ENCODE results near the gene KLC1. TPM values are rescaled to one million over a fixed set of nuclear protein-coding genes. Genes with fewer than 3 reads are reported as not detected.

Gene KLC1
- total RNA-seq, 4 donors from 2014 or later, result 236 to 340 (median 281) TPM

DNA sequence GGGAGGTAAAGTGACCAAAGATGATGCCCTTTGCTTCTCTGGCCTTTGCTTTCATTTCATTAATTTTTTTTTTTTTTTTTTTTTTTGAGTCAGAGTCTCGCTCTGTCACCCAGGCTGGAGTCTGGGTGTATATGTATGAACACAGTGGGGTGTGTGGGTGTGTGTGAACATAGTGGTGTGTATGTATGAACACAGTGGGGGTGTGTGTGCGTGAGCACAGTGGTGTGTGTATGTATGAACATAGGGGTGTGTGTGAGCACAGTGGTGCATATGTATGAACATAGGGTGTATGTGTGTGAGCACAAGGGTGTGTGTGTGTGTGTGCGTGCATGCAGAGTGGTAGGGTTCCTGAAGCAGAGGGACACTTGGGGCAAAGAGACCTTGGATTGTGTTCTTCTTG lies 9.6 kb downstream of the KLC1 start:
- Histone ChIP-seq H3K36me3 (no peaks in the 10 kb centered on the region), H3K4me1 (peaks cover 13 to 35% of the 10 kb centered on the region in 2 donors), H3K27ac (no peak overlapping the region), H3K4me3 (replicated peaks in 1 of 3) (no peak overlapping the region), H3K27me3 (no peaks in the 10 kb centered on the region), H3K9me3 (no peaks in the 10 kb centered on the region)
- intact Hi-C loops (cut with DNase I), result no loop called here
- 87 to 91% methylated on average over 3 of the region's 3 CpGs for WGBS, 2 donors
- DNase-seq, result no peak
- TF ChIP-seq, protein P1, sequence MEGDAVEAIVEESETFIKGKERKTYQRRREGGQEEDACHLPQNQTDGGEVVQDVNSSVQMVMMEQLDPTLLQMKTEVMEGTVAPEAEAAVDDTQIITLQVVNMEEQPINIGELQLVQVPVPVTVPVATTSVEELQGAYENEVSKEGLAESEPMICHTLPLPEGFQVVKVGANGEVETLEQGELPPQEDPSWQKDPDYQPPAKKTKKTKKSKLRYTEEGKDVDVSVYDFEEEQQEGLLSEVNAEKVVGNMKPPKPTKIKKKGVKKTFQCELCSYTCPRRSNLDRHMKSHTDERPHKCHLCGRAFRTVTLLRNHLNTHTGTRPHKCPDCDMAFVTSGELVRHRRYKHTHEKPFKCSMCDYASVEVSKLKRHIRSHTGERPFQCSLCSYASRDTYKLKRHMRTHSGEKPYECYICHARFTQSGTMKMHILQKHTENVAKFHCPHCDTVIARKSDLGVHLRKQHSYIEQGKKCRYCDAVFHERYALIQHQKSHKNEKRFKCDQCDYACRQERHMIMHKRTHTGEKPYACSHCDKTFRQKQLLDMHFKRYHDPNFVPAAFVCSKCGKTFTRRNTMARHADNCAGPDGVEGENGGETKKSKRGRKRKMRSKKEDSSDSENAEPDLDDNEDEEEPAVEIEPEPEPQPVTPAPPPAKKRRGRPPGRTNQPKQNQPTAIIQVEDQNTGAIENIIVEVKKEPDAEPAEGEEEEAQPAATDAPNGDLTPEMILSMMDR (IDR thresholded peaks at IDR 0.05), result no peak
- no peak for TF ChIP-seq POLR2A (IDR thresholded peaks at IDR 0.05)

- intact Hi-C loops (cut with DNase I), result no loop called here
- H3K9me3 ChIP-seq, result no peaks in the 10 kb centered on the region
- DNase-seq, result no peak
- H3K4me1 ChIP-seq, result peaks cover 17 to 22% of the 10 kb centered on the region in 2 donors
- WGBS, 2 donors, result 95 to 99% methylated on average over 4 of the region's 4 CpGs
- H3K4me3 ChIP-seq (replicated peaks in 1 of 3), result no peak overlapping the region
- no peak overlapping the region for H3K27ac ChIP-seq
- no peaks in the 10 kb centered on the region for H3K27me3 ChIP-seq
- TF ChIP-seq, protein P1 (IDR thresholded peaks at IDR 0.05), result no peak
- TF ChIP-seq POLR2A (IDR thresholded peaks at IDR 0.05), result no peak
- no peaks in the 10 kb centered on the region for H3K36me3 ChIP-seq
Measured at GRCh38 chr14:103641161-103641560, 12.2 kb downstream of the KLC1 start.

GRCh38 chr14:103646189-103646588 lies 17.2 kb downstream of the KLC1 start:
- Histone ChIP-seq H3K27me3 (no peaks in the 10 kb centered on the region), H3K4me3 (replicated peaks in 1 of 3) (no peak overlapping the region), H3K4me1 (peaks cover 9 to 19% of the 10 kb centered on the region in 2 donors), H3K27ac (no peak overlapping the region), H3K36me3 (no peaks in the 10 kb centered on the region), H3K9me3 (no peaks in the 10 kb centered on the region)
- WGBS, 2 donors, result 38 to 60% methylated on average over 3 of the region's 3 CpGs
- TF ChIP-seq, protein P1 (IDR thresholded peaks at IDR 0.05), result no peak
- no peak for TF ChIP-seq POLR2A (IDR thresholded peaks at IDR 0.05)
- peak; percentile 55 to 74 for DNase-seq
- intact Hi-C loops (cut with DNase I), result no loop called here

- 95 to 97% methylated on average over 3 of the region's 3 CpGs for WGBS, 2 donors
- intact Hi-C loops (cut with DNase I), result no loop called here
- Histone ChIP-seq H3K27ac (no peak overlapping the region), H3K36me3 (no peaks in the 10 kb centered on the region), H3K27me3 (no peaks in the 10 kb centered on the region), H3K4me1 (peaks cover 34 to 46% of the 10 kb centered on the region in 2 donors), H3K4me3 (replicated peaks in 1 of 3) (no peak overlapping the region), H3K9me3 (no peaks in the 10 kb centered on the region)
- DNase-seq, result no peak
- TF ChIP-seq POLR2A (IDR thresholded peaks at IDR 0.05), result no peak
- TF ChIP-seq, protein P1 (IDR thresholded peaks at IDR 0.05), result no peak
Measured at GRCh38 chr14:103649001-103649400, 20.0 kb downstream of the KLC1 start.

GRCh38 chr14:103650213-103650612 lies 21.2 kb downstream of the KLC1 start:
- Histone ChIP-seq H3K4me3 (replicated peaks in 1 of 3) (no peak overlapping the region), H3K27ac (no peak overlapping the region), H3K27me3 (no peaks in the 10 kb centered on the region), H3K4me1 (peaks cover 34 to 47% of the 10 kb centered on the region in 2 donors), H3K9me3 (no peaks in the 10 kb centered on the region), H3K36me3 (peaks cover 2 to 7% of the 10 kb centered on the region in 2 donors)
- no peak for DNase-seq
- intact Hi-C loops (cut with DNase I), result no loop called here
- 83 to 90% methylated on average over 4 of the region's 4 CpGs for WGBS, 2 donors
- TF ChIP-seq, protein P1 (IDR thresholded peaks at IDR 0.05), result no peak
- no peak for TF ChIP-seq POLR2A (IDR thresholded peaks at IDR 0.05)
